Rectal smooth muscle tissue (tissue), 1 donor: ENCODE data around the gene OR10G8.

Experiments used
- H3K27ac ChIP-seq: one replicate; pipeline ENCODE4 v1.7.0; 2013; ENCODE audit warnings: low read depth, low read length, inconsistent platforms
- H3K27me3 ChIP-seq: one replicate; pipeline ENCODE4 v1.7.0; 2013; ENCODE audit warnings: low read length; ENCODE audit not compliant: control insufficient read depth, insufficient read depth
- H3K36me3 ChIP-seq: one replicate; pipeline ENCODE4 v1.7.0; 2013; ENCODE audit warnings: low read length; ENCODE audit not compliant: control insufficient read depth, insufficient read depth
- H3K4me1 ChIP-seq: one replicate; pipeline ENCODE4 v1.7.0; 2013; ENCODE audit warnings: low read length; ENCODE audit not compliant: control insufficient read depth, insufficient read depth
- H3K4me3 ChIP-seq: one replicate; pipeline ENCODE4 v1.7.0; 2013; ENCODE audit warnings: low read length
- H3K9ac ChIP-seq: one replicate; pipeline ENCODE4 v1.7.0; 2013; ENCODE audit warnings: low read length

The OR10G8 gene

GRCh38 chr11:124068601-124069110 lies 42.1 kb downstream of the OR10G8 start:
- H3K9ac ChIP-seq, result no peak overlapping the region
- H3K4me3 ChIP-seq, result no peak overlapping the region
- no peaks in the 10 kb centered on the region for H3K27me3 ChIP-seq
- no peak overlapping the region for H3K27ac ChIP-seq
- no peaks in the 10 kb centered on the region for H3K36me3 ChIP-seq
- H3K4me1 ChIP-seq, result no peaks in the 10 kb centered on the region

- Histone ChIP-seq H3K36me3 (no peaks in the 10 kb centered on the region), H3K4me1 (no peaks in the 10 kb centered on the region), H3K4me3 (peak overlapping the region; percentile 34), H3K27me3 (no peaks in the 10 kb centered on the region), H3K27ac (no peak overlapping the region), H3K9ac (no peak overlapping the region)
Measured at GRCh38 chr11:124069429-124070401, 43.1 kb downstream of the OR10G8 start.

- Histone ChIP-seq H3K4me1 (no peaks in the 10 kb centered on the region), H3K27me3 (peaks cover under 1% of the 10 kb centered on the region), H3K27ac (no peak overlapping the region), H3K9ac (no peak overlapping the region), H3K4me3 (no peak overlapping the region), H3K36me3 (no peaks in the 10 kb centered on the region)
Measured at GRCh38 chr11:124070915-124071622, 44.5 kb downstream of the OR10G8 start.

DNA sequence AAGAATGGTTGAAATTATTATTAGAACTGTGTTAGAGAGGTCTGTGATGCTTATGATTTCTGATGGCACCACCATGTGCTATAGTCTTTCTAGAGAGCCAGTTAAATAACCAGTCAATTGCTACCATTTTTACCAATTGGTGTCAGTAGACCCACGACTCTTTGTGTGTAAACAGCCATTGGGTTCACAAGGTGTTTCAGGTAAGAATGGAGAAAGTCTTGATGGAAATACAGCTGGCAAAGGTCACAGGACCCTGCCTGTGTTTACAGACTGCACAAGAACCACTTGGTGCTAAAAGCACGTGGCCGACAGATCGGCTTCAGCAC lies 45.0 kb downstream of the OR10G8 start:
- Histone ChIP-seq H3K27ac (no peak overlapping the region), H3K4me3 (no peak overlapping the region), H3K27me3 (peaks cover 2% of the 10 kb centered on the region), H3K9ac (no peak overlapping the region), H3K36me3 (no peaks in the 10 kb centered on the region), H3K4me1 (no peaks in the 10 kb centered on the region)

GRCh38 chr11:124072147-124072546 lies 45.5 kb downstream of the OR10G8 start:
- Histone ChIP-seq H3K27ac (no peak overlapping the region), H3K4me1 (no peaks in the 10 kb centered on the region), H3K9ac (no peak overlapping the region), H3K36me3 (no peaks in the 10 kb centered on the region), H3K4me3 (no peak overlapping the region), H3K27me3 (peaks cover 2% of the 10 kb centered on the region)

DNA sequence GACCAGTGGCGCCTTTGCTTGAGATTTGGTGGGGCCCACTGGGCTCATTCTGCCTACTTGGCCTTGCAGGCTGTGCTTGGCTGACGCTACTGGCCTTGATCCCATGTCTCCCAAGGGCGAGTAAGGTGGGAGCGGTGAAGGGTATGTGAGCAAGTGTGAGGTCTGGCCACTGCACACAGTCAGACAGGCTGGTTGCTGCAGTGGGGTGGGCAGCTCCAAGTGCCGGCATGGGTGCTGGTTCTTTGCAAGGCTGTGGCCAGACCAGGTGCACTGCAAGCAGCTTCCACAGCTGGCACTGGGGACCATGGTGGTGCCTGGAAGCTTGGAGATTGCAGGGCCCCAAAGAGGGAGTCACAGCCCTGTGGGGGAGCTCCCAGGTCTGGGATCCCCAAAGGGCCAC lies 48.0 kb downstream of the OR10G8 start:
- Histone ChIP-seq H3K27ac (no peak overlapping the region), H3K9ac (no peak overlapping the region), H3K27me3 (peaks cover 2% of the 10 kb centered on the region), H3K36me3 (no peaks in the 10 kb centered on the region), H3K4me3 (no peak overlapping the region), H3K4me1 (no peaks in the 10 kb centered on the region)

DNA sequence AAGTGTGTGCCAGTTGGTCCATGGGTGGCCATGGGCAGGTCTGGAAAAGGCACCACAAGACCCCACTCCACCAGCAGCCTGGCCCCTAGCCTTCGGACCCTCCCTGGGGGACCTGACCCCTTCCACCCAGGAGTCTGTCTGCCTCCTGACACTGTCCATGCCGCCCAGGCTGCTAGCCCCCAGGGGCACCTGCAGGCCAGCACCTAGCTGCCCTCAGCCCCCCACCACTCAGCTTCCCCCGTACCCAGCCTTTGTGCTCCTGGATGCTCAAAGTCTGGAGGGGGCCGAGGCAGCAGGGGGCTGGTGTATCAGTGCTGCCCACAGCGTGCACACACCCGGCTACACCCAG lies 48.9 kb downstream of the OR10G8 start:
- H3K9ac ChIP-seq, result no peak overlapping the region
- H3K27ac ChIP-seq, result no peak overlapping the region
- no peaks in the 10 kb centered on the region for H3K4me1 ChIP-seq
- no peaks in the 10 kb centered on the region for H3K36me3 ChIP-seq
- H3K4me3 ChIP-seq, result no peak overlapping the region
- H3K27me3 ChIP-seq, result peaks cover 2% of the 10 kb centered on the region

DNA sequence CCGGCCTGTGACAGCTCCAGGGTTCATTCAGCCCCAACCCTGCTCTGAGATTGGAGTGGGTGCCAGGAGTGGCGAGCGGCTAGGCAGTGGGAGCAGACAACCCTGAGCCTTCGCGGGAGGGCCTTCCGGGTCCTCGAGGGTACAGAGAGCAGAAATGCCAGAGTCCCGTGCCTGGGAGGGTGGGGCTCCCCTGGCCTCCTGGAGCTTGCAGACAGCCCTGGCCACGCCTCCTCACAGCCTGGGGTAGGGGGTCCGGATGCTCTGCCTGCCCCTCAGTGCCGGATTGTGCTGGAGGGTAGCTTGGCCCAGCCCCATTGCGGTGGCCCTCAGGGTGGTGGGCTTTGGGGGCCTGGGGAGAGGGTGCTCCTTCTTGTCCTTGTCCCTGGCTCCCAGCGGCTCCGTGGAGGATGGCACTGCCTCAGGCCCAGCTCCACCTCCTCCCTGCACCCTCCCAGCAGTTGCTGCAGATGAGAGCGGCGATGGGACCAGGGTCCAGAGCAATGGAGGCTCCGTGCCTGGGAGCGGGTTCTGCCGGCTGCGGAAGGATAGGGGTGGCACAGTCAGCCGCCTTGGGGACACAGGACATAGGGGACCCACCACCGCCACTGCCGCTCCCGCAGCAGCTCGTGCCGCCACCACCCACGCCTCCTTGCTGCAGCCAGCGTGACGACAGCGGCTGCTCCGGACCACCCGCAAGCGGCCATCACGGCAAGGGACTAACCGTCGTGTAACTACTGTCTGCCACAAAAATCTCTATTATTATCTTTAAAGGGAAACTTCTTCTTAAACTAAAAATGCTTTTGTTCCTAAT lies 49.4 kb downstream of the OR10G8 start:
- H3K27me3 ChIP-seq, result peaks cover 2% of the 10 kb centered on the region
- H3K4me1 ChIP-seq, result no peaks in the 10 kb centered on the region
- no peak overlapping the region for H3K9ac ChIP-seq
- H3K27ac ChIP-seq, result no peak overlapping the region
- H3K4me3 ChIP-seq, result peak overlapping the region; percentile 65
- H3K36me3 ChIP-seq, result no peaks in the 10 kb centered on the region

GRCh38 chr11:124077266-124077665 lies 50.7 kb downstream of the OR10G8 start:
- peaks cover 2% of the 10 kb centered on the region for H3K27me3 ChIP-seq

GRCh38 chr11:124078591-124078990 lies 52.0 kb downstream of the OR10G8 start:
- H3K4me1 ChIP-seq, result no peaks in the 10 kb centered on the region
- peaks cover 2% of the 10 kb centered on the region for H3K27me3 ChIP-seq
- H3K27ac ChIP-seq, result no peak overlapping the region
- H3K36me3 ChIP-seq, result no peaks in the 10 kb centered on the region
- H3K4me3 ChIP-seq, result no peak overlapping the region
- H3K9ac ChIP-seq, result no peak overlapping the region

More at GRCh38 chr11:124077266-124077665, 50.7 kb downstream of the OR10G8 start:
- no peak overlapping the region for H3K27ac ChIP-seq
- no peaks in the 10 kb centered on the region for H3K4me1 ChIP-seq
- no peak overlapping the region for H3K9ac ChIP-seq
- no peak overlapping the region for H3K4me3 ChIP-seq
- H3K36me3 ChIP-seq, result no peaks in the 10 kb centered on the region

DNA sequence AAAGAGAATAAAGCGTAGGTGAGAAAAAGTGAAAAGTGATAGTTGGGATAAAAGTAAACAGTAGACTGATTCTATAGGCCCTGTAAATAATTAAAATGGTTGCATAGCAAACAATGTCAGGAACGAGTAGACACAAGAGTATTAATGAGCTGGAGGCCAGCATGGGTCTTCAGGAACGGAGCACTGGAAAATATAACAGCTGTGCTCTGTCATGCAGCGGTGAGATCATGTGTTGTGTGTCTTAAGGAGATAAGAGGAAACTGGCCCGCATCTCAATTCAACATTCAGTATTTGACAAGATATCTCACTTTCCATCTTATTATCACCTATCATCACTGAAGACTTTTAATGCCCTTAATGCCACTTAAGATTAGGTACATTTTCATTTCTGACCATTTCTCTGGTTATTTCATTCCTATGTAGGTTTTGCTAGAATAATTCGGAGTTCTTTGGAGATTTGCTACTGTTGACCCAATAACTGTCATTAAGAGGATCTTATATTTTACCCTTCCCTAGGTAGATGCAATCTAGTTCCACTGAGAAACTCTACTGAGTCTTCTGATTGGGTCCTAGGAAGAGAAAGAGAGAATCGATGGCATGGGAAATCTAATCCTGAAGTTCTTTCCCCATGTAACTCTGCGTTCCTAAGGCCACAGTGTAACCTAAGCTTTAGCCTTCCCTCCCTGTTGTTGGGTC lies 53.2 kb downstream of the OR10G8 start:
- Histone ChIP-seq H3K27ac (no peak overlapping the region), H3K27me3 (peaks cover 2% of the 10 kb centered on the region), H3K9ac (no peak overlapping the region), H3K4me1 (no peaks in the 10 kb centered on the region), H3K36me3 (no peaks in the 10 kb centered on the region), H3K4me3 (no peak overlapping the region)
